Measurements from ENCODE around the gene C1QTNF1. TPM values are rescaled to one million over a fixed set of nuclear protein-coding genes. Genes with fewer than 3 reads are reported as not detected.

The C1QTNF1 gene
- total RNA-seq, 1 experiment from 2014 or later = 18.6 TPM

- H4K20me1 ChIP-seq (ENCODE audit: low read length) = no peaks in the 10 kb centered on the region
- no peaks in the 10 kb centered on the region for H3K27me3 ChIP-seq (ENCODE audit: low read length)
- no peaks in the 10 kb centered on the region for H3F3A ChIP-seq (ENCODE audit: low read length, unreplicated experiment)
- H3K9me3 ChIP-seq (ENCODE audit: low read length) = no peaks in the 10 kb centered on the region
- H3K36me3 ChIP-seq (ENCODE audit: low read depth, low read length) = no peaks in the 10 kb centered on the region
- BruUV-seq (replicated peaks) = no TSS peak
- ChIA-PET CTCF (no interaction called here), POLR2A (ENCODE audit: unreplicated experiment) (no interaction called here)
- no peak for ATAC-seq
- no peak overlapping the region for H3K4me3 ChIP-seq (ENCODE audit: low read length)
- no peak overlapping the region for H3K4me2 ChIP-seq (ENCODE audit: low read length)
- TF ChIP-seq EZH2phosphoT487 (IDR thresholded peaks at IDR 0.05; ENCODE audit: borderline replicate concordance, low read length) (no peak), EZH2 (IDR thresholded peaks at IDR 0.05; ENCODE audit: low read length, unreplicated experiment) (no peak)
- TF ChIP-seq, protein P1, sequence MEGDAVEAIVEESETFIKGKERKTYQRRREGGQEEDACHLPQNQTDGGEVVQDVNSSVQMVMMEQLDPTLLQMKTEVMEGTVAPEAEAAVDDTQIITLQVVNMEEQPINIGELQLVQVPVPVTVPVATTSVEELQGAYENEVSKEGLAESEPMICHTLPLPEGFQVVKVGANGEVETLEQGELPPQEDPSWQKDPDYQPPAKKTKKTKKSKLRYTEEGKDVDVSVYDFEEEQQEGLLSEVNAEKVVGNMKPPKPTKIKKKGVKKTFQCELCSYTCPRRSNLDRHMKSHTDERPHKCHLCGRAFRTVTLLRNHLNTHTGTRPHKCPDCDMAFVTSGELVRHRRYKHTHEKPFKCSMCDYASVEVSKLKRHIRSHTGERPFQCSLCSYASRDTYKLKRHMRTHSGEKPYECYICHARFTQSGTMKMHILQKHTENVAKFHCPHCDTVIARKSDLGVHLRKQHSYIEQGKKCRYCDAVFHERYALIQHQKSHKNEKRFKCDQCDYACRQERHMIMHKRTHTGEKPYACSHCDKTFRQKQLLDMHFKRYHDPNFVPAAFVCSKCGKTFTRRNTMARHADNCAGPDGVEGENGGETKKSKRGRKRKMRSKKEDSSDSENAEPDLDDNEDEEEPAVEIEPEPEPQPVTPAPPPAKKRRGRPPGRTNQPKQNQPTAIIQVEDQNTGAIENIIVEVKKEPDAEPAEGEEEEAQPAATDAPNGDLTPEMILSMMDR (conservative IDR thresholded peaks at IDR 0.05; ENCODE audit: low read depth, low read length) = no peak
- peaks cover 22% of the 10 kb centered on the region for H3K4me1 ChIP-seq (ENCODE audit: insufficient read depth, low read length)
- no peak overlapping the region for H3K27ac ChIP-seq (ENCODE audit: low read length)
- peaks cover 12% of the 10 kb centered on the region; the same call in 1 of the 2 replicates for H3K79me2 ChIP-seq (ENCODE audit: low read length)
- H2AFZ ChIP-seq (ENCODE audit: low read length) = no peak overlapping the region
- DNase-seq = no peak
- H3K9me2 ChIP-seq (replicated peaks; ENCODE audit: low read length) = no peaks in the 10 kb centered on the region
- intact Hi-C loops (cut with micrococcal nuclease) = no loop called here
- H3K9ac ChIP-seq (ENCODE audit: low read length) = no peak overlapping the region
These were observed 46.9 kb upstream of the C1QTNF1 start for GRCh38 chr17:78976907-78977680.

- TF ChIP-seq EZH2phosphoT487 (IDR thresholded peaks at IDR 0.05; ENCODE audit: borderline replicate concordance, low read length) = no peak
- Histone ChIP-seq H3K9ac (ENCODE audit: low read length) (no peak overlapping the region), H3K9me2 (replicated peaks; ENCODE audit: low read length) (no peaks in the 10 kb centered on the region), H2AFZ (ENCODE audit: low read length) (no peak overlapping the region), H3K4me2 (ENCODE audit: low read length) (no peak overlapping the region), H3F3A (ENCODE audit: low read length, unreplicated experiment) (no peaks in the 10 kb centered on the region), H3K9me3 (ENCODE audit: low read length) (no peaks in the 10 kb centered on the region), H4K20me1 (ENCODE audit: low read length) (no peaks in the 10 kb centered on the region), H3K4me1 (ENCODE audit: insufficient read depth, low read length) (peaks cover 22% of the 10 kb centered on the region), H3K27ac (ENCODE audit: low read length) (no peak overlapping the region), H3K4me3 (ENCODE audit: low read length) (no peak overlapping the region), H3K36me3 (ENCODE audit: low read depth, low read length) (no peaks in the 10 kb centered on the region), H3K27me3 (ENCODE audit: low read length) (no peaks in the 10 kb centered on the region), H3K79me2 (ENCODE audit: low read length) (peaks cover 12% of the 10 kb centered on the region; the same call in 1 of the 2 replicates)
- intact Hi-C loops (cut with micrococcal nuclease) = no loop called here
- DNase-seq (no peak), ATAC-seq (no peak)
- ChIA-PET CTCF (no interaction called here), POLR2A (ENCODE audit: unreplicated experiment) (no interaction called here)
- BruUV-seq (replicated peaks) = no TSS peak
These were observed 46.4 kb upstream of the C1QTNF1 start for GRCh38 chr17:78977681-78977943.

- no TSS peak for BruUV-seq (replicated peaks)
- intact Hi-C loops (cut with micrococcal nuclease) = no loop called here
- peak overlapping the region; percentile 11; the same call in 1 of the 2 replicates for H3K4me2 ChIP-seq (ENCODE audit: low read length)
- ChIA-PET POLR2A (ENCODE audit: unreplicated experiment) (no interaction called here), CTCF (interaction anchor here (1.0 to 1.3 kb wide), 2 partner anchors 18 to 66 kb away, joined by 3 read pairs; no protein-coding TSS in a partner anchor)
- H2AFZ ChIP-seq (ENCODE audit: low read length) = no peak overlapping the region
- ATAC-seq (no peak), DNase-seq (no peak)
- no peaks in the 10 kb centered on the region for H4K20me1 ChIP-seq (ENCODE audit: low read length)
- H3K4me3 ChIP-seq (ENCODE audit: low read length) = no peak overlapping the region
- peaks cover 22% of the 10 kb centered on the region for H3K4me1 ChIP-seq (ENCODE audit: insufficient read depth, low read length)
- no peaks in the 10 kb centered on the region for H3F3A ChIP-seq (ENCODE audit: low read length, unreplicated experiment)
- no peak overlapping the region for H3K27ac ChIP-seq (ENCODE audit: low read length)
- H3K79me2 ChIP-seq (ENCODE audit: low read length) = peaks cover 12% of the 10 kb centered on the region; the same call in 1 of the 2 replicates
- H3K9me3 ChIP-seq (ENCODE audit: low read length) = no peaks in the 10 kb centered on the region
- no peaks in the 10 kb centered on the region for H3K36me3 ChIP-seq (ENCODE audit: low read depth, low read length)
- H3K27me3 ChIP-seq (ENCODE audit: low read length) = no peaks in the 10 kb centered on the region
- no peak for TF ChIP-seq EZH2phosphoT487 (IDR thresholded peaks at IDR 0.05; ENCODE audit: borderline replicate concordance, low read length)
- TF ChIP-seq, protein P1 (conservative IDR thresholded peaks at IDR 0.05; ENCODE audit: low read depth, low read length) = 0 out of 2 replicates have a peak, but pooled peaks have one; percentile 31
- H3K9me2 ChIP-seq (replicated peaks; ENCODE audit: low read length) = no peaks in the 10 kb centered on the region
- H3K9ac ChIP-seq (ENCODE audit: low read length) = no peak overlapping the region
These were observed 45.7 kb upstream of the C1QTNF1 start for GRCh38 chr17:78977997-78978973.

Data from PC-3 (cell line).